Activated T-helper 17 cell treated with anti-CD3 and anti-CD28 coated beads, Interleukin-2, amount 50 U/mL, for 72 hours (primary cell): Measurements from ENCODE around the gene EN2. TPM values are rescaled to one million over a fixed set of nuclear protein-coding genes. Genes with fewer than 3 reads are reported as not detected.

Source experiments
- ATAC-seq: fragments of 150-1000 bp; cut with Tn5 transposase; replicated peaks from 2 replicates; pipeline ENCODE4 v1.10.0; 2021; ENCODE audit warnings: mild to moderate bottlenecking, moderate library complexity
- H3K27ac Mint-ChIP-seq: one replicate; pipeline ENCODE4 v1.8.0; 2022; ENCODE audit warnings: mixed read lengths
- H3K27me3 Mint-ChIP-seq: one replicate; pipeline ENCODE4 v1.8.0; 2022; ENCODE audit warnings: mixed read lengths
- H3K36me3 Mint-ChIP-seq: one replicate; pipeline ENCODE4 v1.8.0; 2022; ENCODE audit warnings: low read depth, mild to moderate bottlenecking, mixed read lengths
- H3K4me1 Mint-ChIP-seq: one replicate; pipeline ENCODE4 v1.8.0; 2022; ENCODE audit warnings: mixed read lengths
- H3K4me3 Mint-ChIP-seq: one replicate; pipeline ENCODE4 v1.8.0; 2022; ENCODE audit warnings: mild to moderate bottlenecking, mixed read lengths
- H3K9me3 Mint-ChIP-seq: one replicate; pipeline ENCODE4 v1.8.0; 2022; ENCODE audit warnings: mixed read lengths
- total RNA-seq, 2 donors: library from RNA; stranded (reverse); gene quantifications; one replicate each; pipeline ENCODE4 v1.2.3, GENCODE V29; 2022

Gene EN2
- total RNA-seq, 2 donors from 2014 or later, result not detected

DNA sequence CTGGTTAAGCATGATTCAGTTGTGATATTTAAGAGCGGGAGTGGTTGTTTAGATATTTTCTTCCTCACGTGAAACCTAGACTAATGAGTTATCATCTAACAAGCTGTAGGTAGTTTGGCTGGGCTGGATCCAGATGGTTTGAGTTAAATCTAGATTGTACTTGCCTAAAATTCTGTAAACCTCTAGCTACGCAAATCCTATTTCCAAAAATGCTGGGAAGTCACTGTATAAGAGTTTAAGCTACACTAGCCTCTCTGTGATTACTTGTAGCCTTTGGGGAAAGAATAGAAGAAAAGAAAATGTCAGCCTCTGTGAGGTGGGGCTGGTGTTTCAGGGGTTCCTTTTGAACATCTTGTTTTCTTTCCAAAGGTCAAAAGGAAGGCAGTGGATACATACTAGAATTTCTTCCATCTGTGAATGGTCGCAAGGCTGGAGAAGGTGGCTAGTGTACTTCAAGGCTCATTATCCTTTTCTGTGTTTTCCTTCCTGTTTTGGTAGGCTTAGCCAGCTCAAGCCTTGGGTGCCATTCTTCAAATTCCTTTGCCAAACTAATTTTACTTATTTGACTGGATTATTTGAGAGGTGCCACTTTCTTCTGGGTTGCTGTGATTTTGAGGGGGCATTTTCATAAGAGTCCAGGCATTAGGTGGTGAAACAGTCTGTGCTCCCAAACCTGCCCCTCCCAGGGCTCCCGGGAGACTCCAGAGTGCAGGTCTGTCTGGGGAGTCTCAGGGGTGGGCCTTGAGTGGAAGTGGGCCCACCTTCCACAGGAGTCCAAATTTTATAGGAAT is 5.2 kb upstream of the EN2 start:
- Mint-ChIP-seq H3K27me3 (peaks cover 49% of the 10 kb centered on the region), H3K9me3 (no peaks in the 10 kb centered on the region), H3K36me3 (no peaks in the 10 kb centered on the region), H3K27ac (no peak overlapping the region), H3K4me3 (no peak overlapping the region), H3K4me1 (peaks cover 6% of the 10 kb centered on the region)
- no peak for ATAC-seq

DNA sequence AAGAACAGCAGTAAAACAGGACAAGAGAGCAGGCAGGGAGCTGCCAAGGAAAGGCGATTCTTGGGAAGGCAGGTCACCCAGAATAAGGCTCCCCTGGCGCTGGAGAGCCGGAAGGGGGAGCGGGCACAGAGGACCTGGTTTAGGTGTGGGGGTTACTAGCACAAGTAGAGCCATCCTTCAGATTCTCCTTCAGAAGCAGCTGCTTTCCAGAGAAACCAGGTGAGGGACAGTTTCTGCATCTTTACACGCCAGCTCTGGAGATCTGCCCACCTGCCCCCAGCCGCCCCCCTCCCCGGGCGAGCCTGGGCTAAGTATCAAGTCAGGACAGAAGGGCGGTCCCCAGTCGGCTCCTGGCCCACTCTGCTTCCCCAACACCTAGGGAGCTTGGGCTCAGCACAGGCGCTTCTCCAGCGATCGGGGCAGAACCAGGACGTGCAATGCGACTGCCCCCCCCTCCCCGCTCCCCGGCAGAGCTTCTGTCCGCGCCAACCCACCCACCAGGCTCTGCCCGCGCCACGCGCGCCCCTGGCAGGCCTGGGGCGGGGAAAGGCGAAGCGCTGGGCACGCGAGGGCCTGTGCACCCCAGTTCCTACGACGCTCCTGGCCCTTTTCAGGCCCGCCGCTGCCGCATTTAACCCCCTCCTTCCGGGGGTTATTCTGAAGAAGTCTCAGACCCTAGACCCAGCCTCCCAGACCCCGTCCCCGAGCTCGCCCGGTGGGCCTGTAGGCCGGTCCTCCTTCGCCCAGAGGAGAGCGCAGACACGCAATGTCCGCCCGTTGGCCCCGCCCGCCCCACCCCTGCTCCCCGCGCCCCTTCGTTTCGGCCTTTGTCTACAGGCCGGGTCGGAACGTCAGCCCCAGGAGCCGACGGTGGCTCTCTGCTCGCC is 4.4 kb upstream of the EN2 start:
- Mint-ChIP-seq H3K27me3 (peaks cover 42% of the 10 kb centered on the region), H3K4me3 (no peak overlapping the region), H3K36me3 (no peaks in the 10 kb centered on the region), H3K27ac (no peak overlapping the region), H3K4me1 (no peaks in the 10 kb centered on the region), H3K9me3 (no peaks in the 10 kb centered on the region)
- ATAC-seq, result no peak

DNA sequence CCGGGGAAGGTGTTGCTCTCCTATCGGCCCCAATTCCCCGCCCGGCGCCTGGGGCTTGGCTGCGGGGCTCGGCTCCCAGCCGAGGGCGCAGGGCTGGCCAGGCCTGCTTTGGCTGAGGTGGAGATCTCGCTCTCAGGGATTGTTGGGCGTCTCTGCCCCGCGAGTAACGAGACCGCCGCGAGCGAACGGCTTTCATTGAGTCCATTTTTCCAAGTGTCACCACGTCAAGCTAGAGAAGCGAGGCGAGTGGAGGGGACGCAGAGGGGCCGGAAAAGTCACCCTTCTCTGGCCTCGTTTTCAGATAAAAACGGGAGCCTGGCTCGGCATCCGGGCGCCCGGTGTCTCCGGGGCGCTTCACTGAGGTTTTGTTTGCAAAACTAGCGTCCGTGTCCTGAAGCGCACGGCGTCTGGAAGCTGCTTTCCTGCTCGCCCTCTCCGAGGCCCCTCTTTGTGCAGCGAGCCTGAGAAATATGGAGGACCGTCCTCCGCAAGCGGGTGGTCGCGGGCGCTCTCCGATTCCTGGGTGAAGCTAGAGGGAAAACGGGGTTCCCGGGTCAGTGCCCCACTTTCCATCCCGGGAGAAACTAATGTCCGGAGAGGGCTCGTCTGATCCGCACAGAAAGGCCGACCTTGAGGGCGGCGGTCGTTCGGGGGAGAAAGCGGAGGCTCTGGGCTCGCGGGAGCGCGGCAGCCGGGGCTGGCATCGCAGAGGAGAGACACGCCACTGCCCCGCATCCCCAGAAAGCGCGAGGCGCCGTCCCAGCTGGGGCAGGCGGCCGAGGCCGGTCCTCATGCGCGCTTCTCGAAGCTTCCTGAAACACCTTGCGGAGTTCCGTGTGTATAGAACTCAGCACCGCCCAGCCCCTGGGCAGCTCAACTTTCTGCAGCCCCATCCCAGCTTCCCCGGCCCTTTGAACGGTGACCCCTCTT is 3.5 kb upstream of the EN2 start:
- Mint-ChIP-seq H3K27ac (no peak overlapping the region), H3K4me3 (no peak overlapping the region), H3K4me1 (no peaks in the 10 kb centered on the region), H3K9me3 (no peaks in the 10 kb centered on the region), H3K36me3 (no peaks in the 10 kb centered on the region), H3K27me3 (peaks cover 46% of the 10 kb centered on the region)
- ATAC-seq, result no peak

DNA sequence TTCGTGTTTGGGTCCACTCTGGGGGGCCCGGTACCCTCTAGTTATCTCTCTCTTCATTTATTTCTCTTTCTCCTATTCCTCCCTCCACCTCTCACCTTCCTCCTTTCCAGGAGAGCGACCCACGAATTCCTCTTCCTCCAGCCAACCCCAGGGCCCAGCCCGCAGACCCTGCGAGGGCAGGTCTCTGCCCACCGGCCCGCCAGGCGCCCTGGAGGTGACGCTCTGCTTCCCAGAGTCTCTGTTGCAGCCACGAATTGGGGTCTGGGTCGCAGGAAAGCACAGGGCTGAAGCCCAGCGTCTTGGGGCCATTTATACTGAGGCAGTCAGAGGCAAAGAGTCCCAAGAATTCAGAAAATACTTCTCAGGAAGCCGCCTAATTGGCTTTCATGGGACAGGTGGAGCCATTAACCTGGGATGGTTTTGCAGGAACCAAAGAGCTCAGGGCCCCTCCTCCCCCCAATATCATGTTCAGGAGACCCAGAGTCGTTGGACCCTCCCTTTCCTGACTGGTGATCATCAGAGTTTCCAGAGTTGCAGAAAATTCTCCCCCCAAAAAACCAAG is 2.7 kb upstream of the EN2 start:
- H3K27ac Mint-ChIP-seq, result no peak overlapping the region
- H3K36me3 Mint-ChIP-seq, result no peaks in the 10 kb centered on the region
- H3K9me3 Mint-ChIP-seq, result no peaks in the 10 kb centered on the region
- no peak for ATAC-seq
- no peaks in the 10 kb centered on the region for H3K4me1 Mint-ChIP-seq
- peaks cover 51% of the 10 kb centered on the region for H3K27me3 Mint-ChIP-seq
- no peak overlapping the region for H3K4me3 Mint-ChIP-seq

DNA sequence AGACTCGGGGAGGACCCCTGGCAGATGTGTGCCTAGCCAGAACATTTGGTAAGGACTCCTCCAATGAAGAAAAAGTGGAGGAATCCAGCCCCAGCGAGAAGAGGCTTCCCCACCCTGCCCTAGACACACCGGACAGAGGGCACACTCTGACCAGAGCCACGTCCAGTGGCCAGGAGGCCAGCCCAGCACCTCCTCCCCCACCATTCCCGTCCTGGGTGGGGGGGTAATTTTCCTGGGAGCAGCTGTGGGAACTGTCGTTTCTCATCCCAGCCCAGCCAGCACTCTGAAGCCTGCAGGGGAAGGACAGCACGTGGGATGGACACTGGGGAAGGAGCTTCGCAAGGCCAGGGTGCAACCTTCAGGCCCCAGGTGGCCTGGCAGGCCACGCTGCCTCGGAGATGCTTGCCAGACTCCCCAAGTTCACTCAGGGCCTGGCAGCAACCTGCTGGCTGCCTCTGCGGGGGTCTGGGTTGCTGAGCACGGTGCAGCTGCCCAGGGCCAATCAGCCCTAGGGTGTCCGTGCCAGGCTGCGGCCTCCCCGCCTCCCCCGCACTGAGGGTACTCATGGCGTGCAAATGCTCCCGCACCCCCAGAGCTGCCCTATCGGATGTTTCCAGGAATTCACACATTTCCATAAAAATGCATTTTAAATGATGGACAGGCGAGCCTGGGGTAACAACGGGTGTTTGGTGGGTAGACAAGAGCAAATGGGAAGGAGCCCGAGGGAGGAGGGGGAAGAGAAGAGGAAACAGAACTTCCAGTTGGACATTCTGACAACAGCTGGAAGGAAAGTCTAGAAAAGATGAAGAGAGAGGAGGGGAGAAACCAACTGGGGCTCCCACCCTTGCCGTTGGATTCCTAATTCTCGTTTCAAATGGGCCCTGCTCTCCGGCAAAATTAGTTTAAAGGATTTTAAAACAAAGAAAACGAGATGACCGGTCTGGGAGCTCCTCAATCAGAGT is 1.9 kb upstream of the EN2 start:
- no peaks in the 10 kb centered on the region for H3K9me3 Mint-ChIP-seq

DNA sequence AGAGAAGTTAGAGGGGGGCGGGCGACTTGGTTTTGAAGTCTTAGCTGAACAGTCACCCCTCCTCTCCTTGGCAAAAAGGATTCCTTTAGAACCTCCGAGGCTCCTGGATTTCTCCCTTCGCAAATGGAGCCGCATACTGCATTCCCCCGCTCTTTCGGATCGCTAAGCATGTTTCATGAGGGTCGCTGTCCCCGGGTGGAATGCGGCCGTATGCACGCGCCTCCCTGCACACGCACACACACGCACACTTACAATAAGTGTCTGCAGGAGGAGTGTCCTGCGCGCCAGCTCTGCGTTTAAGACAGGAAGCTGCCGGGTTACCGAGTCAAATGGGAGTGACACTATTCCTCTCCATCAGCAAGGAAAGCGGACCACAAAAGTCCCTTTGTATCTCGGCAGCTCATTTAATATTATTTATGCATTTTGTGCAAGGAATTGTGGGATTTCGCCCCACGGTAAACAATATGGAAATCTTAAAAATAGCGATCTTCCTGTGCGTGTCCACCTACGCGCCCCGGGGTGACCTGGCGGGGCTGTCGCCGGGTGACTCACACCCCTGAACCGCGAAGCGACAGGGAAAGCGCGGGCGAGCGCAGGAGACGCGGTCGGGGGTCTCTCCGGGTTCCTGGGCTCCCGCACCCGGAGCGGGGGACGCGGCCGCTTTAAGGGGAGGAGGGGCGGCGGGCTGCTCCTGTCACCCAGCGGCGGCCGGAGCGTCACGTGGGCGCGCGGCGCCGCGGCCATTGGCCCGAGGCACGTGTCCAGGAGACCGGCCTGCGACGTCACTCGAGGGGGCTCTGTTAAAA is 988 bp upstream of the EN2 start:
- Mint-ChIP-seq H3K36me3 (no peaks in the 10 kb centered on the region), H3K27ac (no peak overlapping the region), H3K4me3 (peak overlapping the region; percentile 67), H3K27me3 (peaks cover 50% of the 10 kb centered on the region), H3K4me1 (no peaks in the 10 kb centered on the region), H3K9me3 (no peaks in the 10 kb centered on the region)
- peak; percentile 52 for ATAC-seq

More for the DNA sequence above, 1.9 kb upstream of the EN2 start:
- no peaks in the 10 kb centered on the region for H3K4me1 Mint-ChIP-seq
- H3K27ac Mint-ChIP-seq, result no peak overlapping the region
- peak overlapping the region; percentile 67 for H3K4me3 Mint-ChIP-seq
- no peak for ATAC-seq
- H3K27me3 Mint-ChIP-seq, result peaks cover 50% of the 10 kb centered on the region
- no peaks in the 10 kb centered on the region for H3K36me3 Mint-ChIP-seq

DNA sequence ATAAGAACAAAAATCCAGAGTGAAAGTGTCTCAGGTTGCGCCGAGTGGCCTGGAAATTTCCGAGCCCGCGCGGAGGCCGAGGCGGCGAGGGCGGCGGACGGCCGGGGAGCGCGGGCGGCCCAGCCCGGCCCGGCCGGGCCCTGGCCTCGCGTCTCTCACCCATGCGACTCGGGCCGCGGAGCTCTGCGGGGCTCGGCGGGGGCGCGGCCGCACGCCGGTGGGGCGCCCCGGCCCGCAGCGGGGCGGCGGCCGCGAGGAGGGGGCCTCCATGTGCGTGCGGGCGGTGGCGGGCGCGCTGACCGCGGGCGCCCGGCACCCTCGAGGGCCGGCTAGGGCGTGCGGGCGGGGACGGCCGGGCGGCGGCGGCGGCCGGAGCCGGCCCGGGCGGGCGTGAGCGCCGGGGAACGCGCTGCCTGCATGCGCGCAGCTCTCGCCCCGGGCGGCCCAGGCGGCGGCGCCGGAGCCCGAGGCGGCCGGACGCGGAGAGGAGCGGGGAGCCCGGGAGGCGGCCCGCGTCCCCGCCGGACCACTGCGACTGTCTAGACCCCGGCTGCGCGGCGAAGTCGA is 302 bp upstream of the EN2 start:
- peak overlapping the region; percentile 67 for H3K4me3 Mint-ChIP-seq
- H3K27ac Mint-ChIP-seq, result no peak overlapping the region
- ATAC-seq, result no peak

DNA sequence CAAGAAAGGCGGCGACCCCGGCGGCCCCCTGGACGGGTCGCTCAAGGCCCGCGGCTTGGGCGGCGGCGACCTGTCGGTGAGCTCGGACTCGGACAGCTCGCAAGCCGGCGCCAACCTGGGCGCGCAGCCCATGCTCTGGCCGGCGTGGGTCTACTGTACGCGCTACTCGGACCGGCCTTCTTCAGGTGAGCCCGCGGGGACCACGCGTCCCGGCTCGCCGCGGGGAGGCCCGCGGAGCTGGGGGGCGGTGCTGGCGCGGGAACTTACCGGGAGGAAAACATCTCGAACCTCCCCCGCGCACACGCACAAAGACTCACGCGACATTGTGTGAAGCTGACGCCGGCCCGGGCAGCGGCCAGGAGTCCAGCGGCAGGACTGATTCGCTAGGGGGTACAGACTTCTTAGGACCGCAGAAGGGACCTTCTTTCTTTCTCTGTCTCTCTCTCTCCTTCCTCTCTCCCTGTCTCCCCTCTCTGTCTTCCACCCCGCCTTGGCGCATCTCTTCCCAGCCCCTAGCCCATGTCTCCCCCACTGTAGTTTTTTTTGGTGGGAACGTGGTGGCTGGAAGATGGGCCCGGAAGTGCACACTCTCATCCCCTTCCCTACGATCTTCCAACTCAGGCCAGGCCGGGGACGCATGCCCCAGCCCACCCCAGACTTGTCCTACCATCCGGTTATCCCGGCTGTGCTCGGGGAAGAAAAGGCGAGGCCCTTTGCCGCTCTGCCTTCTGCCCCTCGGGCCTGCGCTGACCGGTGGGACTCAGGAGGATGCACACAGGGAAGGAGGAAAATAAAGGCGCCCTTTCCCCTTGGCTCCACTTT is 1.2 kb downstream of the EN2 start:
- Mint-ChIP-seq H3K9me3 (no peaks in the 10 kb centered on the region), H3K27me3 (peaks cover 54% of the 10 kb centered on the region), H3K4me1 (no peaks in the 10 kb centered on the region), H3K36me3 (no peaks in the 10 kb centered on the region), H3K4me3 (peak overlapping the region; percentile 56), H3K27ac (no peak overlapping the region)
- no peak for ATAC-seq

More for the DNA sequence above, 302 bp upstream of the EN2 start:
- Mint-ChIP-seq H3K9me3 (no peaks in the 10 kb centered on the region), H3K27me3 (peaks cover 51% of the 10 kb centered on the region), H3K36me3 (no peaks in the 10 kb centered on the region), H3K4me1 (no peaks in the 10 kb centered on the region)

DNA sequence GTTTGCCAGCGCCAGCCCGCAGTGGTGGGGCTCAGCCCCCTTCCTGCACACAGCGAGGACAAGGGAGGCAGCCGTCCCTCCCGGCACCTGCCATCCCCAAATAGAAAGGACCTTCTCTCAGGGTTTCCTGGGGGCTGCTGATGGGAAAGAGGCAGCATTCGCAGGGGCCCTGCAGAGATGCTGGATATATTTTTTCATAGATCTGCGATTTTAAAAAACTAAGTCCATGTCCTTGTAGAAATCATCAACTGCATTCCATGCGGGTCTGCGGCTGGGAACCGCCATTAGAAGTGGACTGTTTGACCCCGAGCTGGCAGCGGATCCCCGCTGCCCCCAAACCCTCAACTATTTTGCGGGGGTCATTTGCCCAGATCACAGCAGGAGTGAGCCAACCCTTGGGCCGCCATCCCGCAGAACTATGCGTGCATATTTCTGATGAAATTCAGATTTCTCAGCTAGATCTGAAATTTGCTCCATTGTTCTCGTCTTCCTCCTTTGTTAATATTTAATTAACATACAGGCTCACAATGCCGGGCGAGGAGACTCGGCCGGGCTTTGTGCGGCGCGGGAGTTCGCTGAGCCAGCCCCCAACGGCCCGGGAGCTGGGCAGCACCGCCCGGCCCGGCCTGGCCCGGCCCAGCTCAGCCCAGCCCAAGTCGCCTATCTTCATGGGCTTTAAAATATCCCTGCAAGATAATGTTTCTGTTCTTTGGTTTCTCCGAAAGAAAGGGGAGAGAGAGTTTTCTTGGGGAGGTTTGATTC is 2.0 kb downstream of the EN2 start:
- H3K4me3 Mint-ChIP-seq, result peak overlapping the region; percentile 56
- no peak overlapping the region for H3K27ac Mint-ChIP-seq
- H3K36me3 Mint-ChIP-seq, result no peaks in the 10 kb centered on the region
- H3K9me3 Mint-ChIP-seq, result no peaks in the 10 kb centered on the region
- no peaks in the 10 kb centered on the region for H3K4me1 Mint-ChIP-seq
- peaks cover 49% of the 10 kb centered on the region for H3K27me3 Mint-ChIP-seq
- no peak for ATAC-seq

DNA sequence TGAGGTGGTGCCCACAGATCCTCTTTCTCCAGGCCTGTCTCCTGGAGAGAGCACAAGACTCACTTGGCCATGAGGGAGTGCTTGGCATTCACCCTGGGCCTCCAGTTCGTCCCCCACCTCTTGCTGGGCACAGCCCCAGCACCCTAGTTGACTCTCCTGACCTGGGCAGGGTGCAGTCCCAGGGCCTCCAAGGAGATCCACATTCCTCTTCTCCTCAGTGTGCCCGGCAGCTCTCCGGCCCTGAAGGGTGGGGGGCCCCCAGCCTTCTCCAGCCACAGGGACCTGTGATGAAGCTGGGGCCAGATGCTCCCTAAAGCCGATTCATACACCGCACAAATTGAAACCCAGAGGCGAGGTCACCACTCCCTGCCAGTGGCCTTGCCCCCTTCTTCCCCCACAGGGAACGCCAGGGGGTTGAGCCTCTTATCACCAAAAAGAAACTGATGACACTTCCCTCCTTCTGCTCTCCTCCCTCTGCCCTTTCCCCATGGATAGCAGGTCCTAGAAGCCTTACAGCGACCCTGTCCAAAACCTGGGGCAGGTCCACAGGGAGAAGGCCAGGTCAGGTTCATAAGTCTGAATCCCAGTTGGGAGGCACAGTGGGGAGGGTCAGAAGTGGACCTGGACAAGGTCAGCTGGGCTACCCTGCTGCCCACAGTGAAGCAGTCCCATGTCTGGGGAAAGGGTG is 3.1 kb downstream of the EN2 start:
- peaks cover 44% of the 10 kb centered on the region for H3K27me3 Mint-ChIP-seq
- H3K27ac Mint-ChIP-seq, result no peak overlapping the region
- H3K4me1 Mint-ChIP-seq, result no peaks in the 10 kb centered on the region
- no peak overlapping the region for H3K4me3 Mint-ChIP-seq
- no peaks in the 10 kb centered on the region for H3K36me3 Mint-ChIP-seq
- H3K9me3 Mint-ChIP-seq, result no peaks in the 10 kb centered on the region
- no peak for ATAC-seq

DNA sequence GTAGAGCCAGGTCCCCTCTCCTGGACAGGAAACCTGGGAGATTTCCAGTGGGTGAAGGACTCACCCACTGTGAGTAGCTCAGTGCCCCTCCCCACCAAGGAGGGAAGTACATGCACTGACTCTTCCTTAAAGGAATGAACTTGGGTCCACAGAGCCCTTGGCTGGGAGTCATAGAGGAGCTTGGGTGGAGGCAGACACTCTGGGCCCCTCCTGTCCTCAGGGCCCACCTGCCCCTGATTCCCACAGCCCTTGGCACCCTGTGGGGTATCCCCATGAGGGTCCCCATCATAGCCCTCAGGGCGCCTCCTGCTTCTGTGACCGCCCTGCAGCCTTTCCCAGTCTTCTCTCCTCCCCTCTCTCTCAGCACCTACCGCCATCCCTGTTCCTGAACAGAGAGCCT is 3.7 kb downstream of the EN2 start:
- no peak for ATAC-seq
- H3K9me3 Mint-ChIP-seq, result no peaks in the 10 kb centered on the region
- no peaks in the 10 kb centered on the region for H3K4me1 Mint-ChIP-seq
- H3K36me3 Mint-ChIP-seq, result no peaks in the 10 kb centered on the region
- H3K27ac Mint-ChIP-seq, result no peak overlapping the region
- H3K4me3 Mint-ChIP-seq, result no peak overlapping the region
- H3K27me3 Mint-ChIP-seq, result peaks cover 40% of the 10 kb centered on the region
